MM.1S (cell line): ENCODE data around the gene SFXN4.
"Not testable (repeated sequence)": the region's sequence is repeated elsewhere in the genome, so short reads cannot be mapped to it uniquely, and the experiment has no call there.

Experiments
- DNase-seq: peaks from one replicate; pipeline ENCODE4 v3.0.0-alpha.2; 2015
- H2AFZ ChIP-seq: fragments of 300-600 bp; sonication (generic); 2 replicates; pipeline ENCODE4 v1.6.0; 2016; ENCODE audit warnings: antibody characterized with exemption, low read length
- H3F3A ChIP-seq: fragments of 300-600 bp; sonication (generic); 2 replicates; pipeline ENCODE4 v1.6.1; 2016; ENCODE audit warnings: mild to moderate bottlenecking, antibody characterized with exemption, low read length, moderate library complexity, mixed read lengths; ENCODE audit not compliant: insufficient read depth
- H3K27ac ChIP-seq: fragments of 300-600 bp; sonication (generic); 2 replicates; pipeline ENCODE4 v1.5.1; 2016; ENCODE audit warnings: mild to moderate bottlenecking, low read length
- H3K27me3 ChIP-seq: fragments of 300-600 bp; sonication (generic); replicated peaks from 2 replicates; pipeline ENCODE4 v1.6.0; 2016; ENCODE audit warnings: low read length; ENCODE audit not compliant: insufficient read depth
- H3K36me3 ChIP-seq: fragments of 300-600 bp; sonication (generic); replicated peaks from 2 replicates; pipeline ENCODE4 v1.6.1; 2016; ENCODE audit warnings: mild to moderate bottlenecking, low read length, mixed read lengths; ENCODE audit not compliant: insufficient read depth
- H3K4me1 ChIP-seq: fragments of 300-600 bp; sonication (generic); 2 replicates; pipeline ENCODE4 v1.6.1; 2016; ENCODE audit warnings: low read length, mixed read lengths
- H3K4me2 ChIP-seq: fragments of 300-600 bp; sonication (generic); 2 replicates; pipeline ENCODE4 v1.6.0; 2016; ENCODE audit warnings: low read depth, low read length
- H3K4me3 ChIP-seq: fragments of 300-600 bp; sonication (generic); 2 replicates; pipeline ENCODE4 v1.5.1; 2016; ENCODE audit warnings: low read length, mixed read lengths
- H3K79me2 ChIP-seq: fragments of 300-600 bp; sonication (generic); 2 replicates; pipeline ENCODE4 v1.6.1; 2016; ENCODE audit warnings: mixed run types, low read length, mixed read lengths
- H3K9ac ChIP-seq: fragments of 300-600 bp; sonication (generic); 2 replicates; pipeline ENCODE4 v1.6.1; 2016; ENCODE audit warnings: low read length, mixed read lengths
- H3K9me2 ChIP-seq: fragments of 300-600 bp; sonication (generic); replicated peaks from 2 replicates; pipeline ENCODE4 v1.6.1; 2016; ENCODE audit warnings: mild to moderate bottlenecking, low read length, mixed read lengths; ENCODE audit not compliant: insufficient read depth
- H3K9me3 ChIP-seq: fragments of 300-600 bp; sonication (generic); replicated peaks from 2 replicates; pipeline ENCODE4 v1.6.1; 2016; ENCODE audit warnings: mild to moderate bottlenecking, low read length, mixed read lengths; ENCODE audit not compliant: insufficient read depth
- H4K20me1 ChIP-seq: fragments of 300-600 bp; sonication (generic); 2 replicates; pipeline ENCODE4 v1.6.1; 2016; ENCODE audit warnings: mild to moderate bottlenecking, low read length, moderate library complexity, mixed read lengths; ENCODE audit not compliant: insufficient read depth
- CTCF ChIP-seq: fragments of 300-600 bp; sonication (generic); IDR thresholded peaks from 2 replicates; pipeline ENCODE4 v1.5.1; 2016; ENCODE audit warnings: antibody characterized with exemption, low read length, mixed read lengths
- EZH2 ChIP-seq: fragments of 300-600 bp; sonication (generic); optimal IDR thresholded peaks from 2 replicates; pipeline ENCODE3; 2017; ENCODE audit warnings: low read depth, mild to moderate bottlenecking, antibody characterized with exemption, low read length, mixed read lengths
- EZH2phosphoT487 ChIP-seq: fragments of 300-600 bp; sonication (generic); IDR thresholded peaks from 2 replicates; pipeline ENCODE4 v1.6.1; 2018; ENCODE audit warnings: antibody characterized with exemption, low read length

SFXN4 gene

GRCh38 chr10:119140603-119141245, 24.8 kb downstream of the SFXN4 start:
- Histone ChIP-seq H3K4me3 (no peak overlapping the region), H3K9me2 (no peaks in the 10 kb centered on the region), H3K9ac (no peak overlapping the region), H3F3A (no peaks in the 10 kb centered on the region), H3K4me2 (no peak overlapping the region), H3K9me3 (no peaks in the 10 kb centered on the region), H2AFZ (no peak overlapping the region), H3K36me3 (no peaks in the 10 kb centered on the region), H3K79me2 (no peaks in the 10 kb centered on the region), H4K20me1 (no peaks in the 10 kb centered on the region), H3K27ac (no peak overlapping the region), H3K27me3 (no peaks in the 10 kb centered on the region), H3K4me1 (no peaks in the 10 kb centered on the region)
- TF ChIP-seq EZH2phosphoT487 (no peak), CTCF (no peak), EZH2 (no peak)
- no peak for DNase-seq

GRCh38 chr10:119139464-119140067, 25.9 kb downstream of the SFXN4 start:
- TF ChIP-seq EZH2phosphoT487: no peak
- no peak for TF ChIP-seq EZH2
- peak; percentile 35 for TF ChIP-seq CTCF
- H3K4me2 ChIP-seq: no peak overlapping the region
- H3F3A ChIP-seq: no peaks in the 10 kb centered on the region
- no peaks in the 10 kb centered on the region for H3K36me3 ChIP-seq
- no peak for DNase-seq
- H2AFZ ChIP-seq: no peak overlapping the region
- H3K4me3 ChIP-seq: no peak overlapping the region
- no peaks in the 10 kb centered on the region for H3K9me3 ChIP-seq
- no peak overlapping the region for H3K27ac ChIP-seq
- H3K4me1 ChIP-seq: no peaks in the 10 kb centered on the region
- H3K9me2 ChIP-seq: no peaks in the 10 kb centered on the region
- no peaks in the 10 kb centered on the region for H3K79me2 ChIP-seq
- H4K20me1 ChIP-seq: no peaks in the 10 kb centered on the region
- H3K9ac ChIP-seq: no peak overlapping the region
- H3K27me3 ChIP-seq: no peaks in the 10 kb centered on the region

- H3F3A ChIP-seq: no peaks in the 10 kb centered on the region
- H3K9me3 ChIP-seq: no peaks in the 10 kb centered on the region
- H3K27me3 ChIP-seq: no peaks in the 10 kb centered on the region
- DNase-seq: no peak
- H3K27ac ChIP-seq: no peak overlapping the region
- no peaks in the 10 kb centered on the region; the same call in 1 of the 2 replicates for H3K36me3 ChIP-seq
- TF ChIP-seq EZH2phosphoT487: no peak
- no peaks in the 10 kb centered on the region for H4K20me1 ChIP-seq
- H3K9ac ChIP-seq: no peak overlapping the region
- H3K4me2 ChIP-seq: no peak overlapping the region
- H2AFZ ChIP-seq: no peak overlapping the region
- H3K79me2 ChIP-seq: no peaks in the 10 kb centered on the region
- no peak overlapping the region for H3K4me3 ChIP-seq
- no peaks in the 10 kb centered on the region for H3K4me1 ChIP-seq
- no peaks in the 10 kb centered on the region for H3K9me2 ChIP-seq
Observed at GRCh38 chr10:119138346-119139306, 26.9 kb downstream of the SFXN4 start.

- not testable (repeated sequence) for H2AFZ ChIP-seq, H3K36me3 ChIP-seq
Observed at GRCh38 chr10:119137878-119138277, 27.6 kb downstream of the SFXN4 start.

More at GRCh38 chr10:119137878-119138277, 27.6 kb downstream of the SFXN4 start:
- H4K20me1 ChIP-seq, H3K4me1 ChIP-seq, H3K4me3 ChIP-seq, H3F3A ChIP-seq, H3K27ac ChIP-seq, H3K4me2 ChIP-seq, H3K27me3 ChIP-seq, H3K9me3 ChIP-seq, H3K79me2 ChIP-seq, H3K9me2 ChIP-seq, H3K9ac ChIP-seq, DNase-seq: not testable (repeated sequence)
